Fibroblast of villous mesenchyme (primary cell): Measurements from ENCODE around the gene LRIG2. TPM values are rescaled to one million over a fixed set of nuclear protein-coding genes. Genes with fewer than 3 reads are reported as not detected.

Experiments used
- DNase-seq: peaks from one replicate; pipeline ENCODE4 v3.0.0-alpha.2; 2010; ENCODE audit warnings: low read depth
- H3K4me3 ChIP-seq: 2 replicates; pipeline ENCODE4 v1.5.1; 2011; ENCODE audit warnings: low read depth, mild to moderate bottlenecking, low read length
- total RNA-seq: library from RNA; depleted of rRNA; stranded (reverse); fragments of >200 nt; gene quantifications from 2 replicates; pipeline ENCODE4 v1.2.3, GENCODE V29; 2012
- TF ChIP-seq, protein P1 (sequence below): IDR thresholded peaks from 2 replicates; pipeline ENCODE4 v1.5.1; 2012; ENCODE audit warnings: low read depth, mild to moderate bottlenecking, low read length; ENCODE audit not compliant: insufficient read depth

The LRIG2 gene
- total RNA-seq, 1 donor: 18.1 TPM

DNA sequence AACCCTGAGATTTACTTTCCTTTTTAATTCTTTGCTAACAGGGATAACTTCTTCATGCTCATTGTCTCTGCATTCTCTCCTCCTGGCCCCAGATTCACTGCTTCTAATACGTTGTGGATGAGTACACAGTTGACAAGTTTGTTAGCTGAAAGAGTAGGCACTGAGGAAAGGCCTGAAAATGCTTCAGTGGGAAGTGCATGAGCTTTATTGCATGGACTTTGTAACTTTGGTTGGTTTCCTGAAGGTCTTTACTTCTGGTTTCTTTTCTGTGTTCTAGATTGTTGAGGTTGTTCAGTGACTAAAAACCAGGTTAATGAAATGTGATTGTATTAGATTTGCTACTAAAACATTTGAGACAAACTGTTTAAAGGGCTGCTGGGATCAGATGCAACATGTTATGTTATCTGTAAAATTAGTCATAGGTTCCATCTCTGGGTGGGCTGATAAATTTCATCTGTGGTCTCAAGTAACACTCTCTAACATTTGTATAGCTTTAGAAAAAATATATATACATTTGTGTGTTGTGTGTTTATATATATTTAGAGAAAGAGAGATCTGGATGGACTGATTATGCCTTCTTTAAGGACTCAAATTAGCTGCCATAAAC is 19.1 kb downstream of the LRIG2 start:
- TF ChIP-seq, protein P1, sequence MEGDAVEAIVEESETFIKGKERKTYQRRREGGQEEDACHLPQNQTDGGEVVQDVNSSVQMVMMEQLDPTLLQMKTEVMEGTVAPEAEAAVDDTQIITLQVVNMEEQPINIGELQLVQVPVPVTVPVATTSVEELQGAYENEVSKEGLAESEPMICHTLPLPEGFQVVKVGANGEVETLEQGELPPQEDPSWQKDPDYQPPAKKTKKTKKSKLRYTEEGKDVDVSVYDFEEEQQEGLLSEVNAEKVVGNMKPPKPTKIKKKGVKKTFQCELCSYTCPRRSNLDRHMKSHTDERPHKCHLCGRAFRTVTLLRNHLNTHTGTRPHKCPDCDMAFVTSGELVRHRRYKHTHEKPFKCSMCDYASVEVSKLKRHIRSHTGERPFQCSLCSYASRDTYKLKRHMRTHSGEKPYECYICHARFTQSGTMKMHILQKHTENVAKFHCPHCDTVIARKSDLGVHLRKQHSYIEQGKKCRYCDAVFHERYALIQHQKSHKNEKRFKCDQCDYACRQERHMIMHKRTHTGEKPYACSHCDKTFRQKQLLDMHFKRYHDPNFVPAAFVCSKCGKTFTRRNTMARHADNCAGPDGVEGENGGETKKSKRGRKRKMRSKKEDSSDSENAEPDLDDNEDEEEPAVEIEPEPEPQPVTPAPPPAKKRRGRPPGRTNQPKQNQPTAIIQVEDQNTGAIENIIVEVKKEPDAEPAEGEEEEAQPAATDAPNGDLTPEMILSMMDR: no peak
- no peak for DNase-seq
- H3K4me3 ChIP-seq: no peak overlapping the region

DNA sequence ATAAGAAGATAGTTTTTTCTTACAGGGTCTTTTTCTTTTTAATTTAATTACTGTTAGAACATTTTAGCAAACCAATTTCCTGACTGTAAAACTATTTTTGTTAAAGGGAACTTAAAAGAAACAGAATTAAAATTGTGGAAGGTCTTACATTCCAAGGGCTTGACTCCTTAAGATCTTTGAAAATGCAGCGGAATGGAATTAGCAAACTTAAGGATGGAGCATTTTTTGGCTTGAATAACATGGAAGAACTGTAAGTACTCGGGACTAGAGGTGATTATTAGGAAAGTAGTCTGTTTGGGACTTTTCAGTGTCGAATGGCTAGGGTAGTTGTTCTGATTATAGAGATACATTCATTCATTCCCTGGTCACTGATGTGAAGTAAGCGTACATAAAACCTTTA is 21.5 kb downstream of the LRIG2 start:
- no peak for DNase-seq
- TF ChIP-seq, protein P1: no peak
- no peak overlapping the region for H3K4me3 ChIP-seq

DNA sequence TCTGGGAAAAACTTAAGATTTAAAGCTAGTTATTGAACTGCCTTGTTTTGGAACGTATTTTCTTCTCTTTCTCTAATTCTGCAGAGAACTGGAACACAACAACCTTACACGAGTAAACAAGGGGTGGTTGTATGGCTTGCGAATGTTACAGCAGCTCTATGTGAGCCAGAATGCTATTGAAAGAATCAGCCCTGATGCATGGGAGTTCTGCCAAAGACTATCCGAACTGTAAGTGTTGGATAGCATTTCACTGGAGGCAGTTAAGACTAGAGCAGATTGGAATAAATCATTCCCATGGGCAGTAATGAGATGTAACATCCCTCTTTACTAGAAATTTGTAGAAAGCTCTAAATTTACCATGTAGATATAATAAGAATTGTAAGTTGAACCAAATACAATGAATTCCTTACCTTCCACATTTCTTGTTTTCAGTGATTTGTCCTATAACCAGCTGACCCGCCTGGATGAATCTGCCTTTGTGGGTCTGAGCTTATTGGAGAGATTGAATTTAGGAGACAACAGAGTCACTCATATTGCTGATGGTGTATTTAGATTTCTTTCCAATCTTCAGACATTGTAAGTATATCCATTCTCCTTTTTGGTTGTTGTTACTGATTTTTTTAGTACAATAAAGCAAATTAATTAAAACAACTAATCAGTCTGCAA is 22.9 kb downstream of the LRIG2 start:
- no peak for DNase-seq
- TF ChIP-seq, protein P1: no peak
- H3K4me3 ChIP-seq: no peak overlapping the region

DNA sequence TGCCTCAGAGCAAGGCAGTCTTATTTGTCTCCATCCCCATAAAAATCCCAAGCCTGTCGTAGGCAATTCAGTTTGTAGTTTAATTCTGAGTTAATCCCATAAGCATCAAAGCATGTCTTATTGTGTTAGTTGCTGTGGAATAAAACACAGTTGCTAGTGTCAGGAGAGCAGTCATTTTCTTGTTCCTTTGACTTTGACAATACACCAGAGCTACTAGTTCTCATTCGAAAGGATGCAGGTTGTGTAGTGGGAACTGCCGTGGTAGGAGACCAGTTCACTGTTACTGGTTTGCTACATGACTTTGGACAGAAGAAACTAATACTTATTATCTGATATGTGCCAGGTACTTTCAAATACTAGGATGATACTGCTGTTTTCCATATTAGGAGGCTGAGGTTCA is 23.5 kb downstream of the LRIG2 start:
- H3K4me3 ChIP-seq: no peak overlapping the region
- DNase-seq: no peak
- TF ChIP-seq, protein P1: no peak

DNA sequence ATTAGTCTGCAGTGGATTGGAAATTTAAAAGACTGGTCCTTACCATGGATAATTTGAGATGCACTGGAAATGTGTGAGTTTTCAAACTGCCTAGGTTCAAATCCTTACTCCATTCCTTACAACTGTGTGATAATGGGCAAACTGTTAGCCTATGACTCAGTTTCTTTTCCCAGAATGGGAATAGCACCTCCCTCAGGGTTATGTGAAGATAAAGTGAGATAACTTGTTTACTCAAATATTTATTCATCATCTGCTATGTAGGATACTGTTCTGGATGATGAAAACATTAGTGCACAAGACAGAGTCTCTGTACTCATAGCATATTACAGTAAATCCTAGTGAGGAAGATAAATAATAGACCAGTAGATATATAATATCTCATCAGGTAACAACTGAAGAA is 28.6 kb downstream of the LRIG2 start:
- TF ChIP-seq, protein P1: no peak
- peak; percentile 27 for DNase-seq
- no peak overlapping the region for H3K4me3 ChIP-seq

DNA sequence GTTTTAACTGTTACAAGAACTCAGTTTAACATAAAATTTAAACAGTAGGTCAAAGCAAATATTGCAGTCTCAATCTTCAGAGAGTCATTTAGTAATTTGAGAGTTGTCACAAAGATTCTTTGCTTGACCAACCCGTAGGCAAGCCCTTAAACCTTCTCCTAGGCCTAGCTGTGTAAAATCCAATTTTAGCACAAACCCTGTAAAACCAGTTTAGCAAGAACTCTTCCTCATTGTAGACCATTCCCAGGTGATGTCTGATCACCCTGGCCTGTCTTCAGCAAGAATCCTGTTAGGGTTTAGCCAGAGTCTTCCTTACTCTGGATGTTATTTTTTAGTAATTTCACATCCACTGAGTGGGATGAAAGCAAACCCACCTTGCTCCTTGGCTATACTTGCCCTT is 30.1 kb downstream of the LRIG2 start:
- H3K4me3 ChIP-seq: no peak overlapping the region
- TF ChIP-seq, protein P1: no peak
- DNase-seq: no peak

DNA sequence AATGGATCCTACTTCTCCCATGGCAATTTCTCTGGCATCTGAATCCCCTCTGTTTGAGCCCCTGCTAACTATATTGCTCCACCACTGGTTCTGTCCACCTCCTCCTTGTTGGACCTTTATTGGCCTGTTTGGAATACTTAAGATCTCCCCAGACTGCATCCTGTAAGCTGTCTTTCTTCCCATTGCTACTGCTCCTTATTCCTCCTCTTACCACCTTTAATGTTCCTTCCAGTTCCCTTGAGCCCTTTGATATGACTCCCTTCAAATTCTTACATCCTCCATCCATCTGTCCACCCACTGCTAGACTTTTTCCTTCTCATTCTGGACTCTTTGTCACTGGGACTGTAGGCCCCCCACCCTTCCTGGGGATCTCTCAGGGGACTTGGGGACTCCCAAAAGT is 31.0 kb downstream of the LRIG2 start:
- no peak overlapping the region for H3K4me3 ChIP-seq
- no peak for DNase-seq
- TF ChIP-seq, protein P1: no peak
